NK-92 (cell line): ENCODE results near the gene STBD1.
"Not testable (repeated sequence)": the region's sequence is repeated elsewhere in the genome, so short reads cannot be mapped to it uniquely, and the experiment has no call there.

Experiments used
- DNase-seq: peaks from one replicate; lab custom pipeline; 2025; ENCODE audit not compliant: unreplicated experiment; lab: John Stamatoyannopoulos, UW

Gene STBD1

GRCh38 chr4:76315267-76315918 lies 8.9 kb downstream of the STBD1 start:
- DNase-seq = no peak

- DNase-seq = no peak
Observed at GRCh38 chr4:76316131-76316530, 9.6 kb downstream of the STBD1 start.

GRCh38 chr4:76322236-76322635 lies 15.7 kb downstream of the STBD1 start:
- no peak for DNase-seq

- DNase-seq = no peak
Observed at GRCh38 chr4:76325072-76325471, 18.5 kb downstream of the STBD1 start.

GRCh38 chr4:76326515-76326914 lies 20.0 kb downstream of the STBD1 start:
- no peak for DNase-seq

GRCh38 chr4:76334885-76335284 lies 28.4 kb downstream of the STBD1 start:
- DNase-seq = no peak

- no peak for DNase-seq
Observed at GRCh38 chr4:76339364-76339763, 32.8 kb downstream of the STBD1 start.

- no peak for DNase-seq
Observed at GRCh38 chr4:76341063-76341462, 34.5 kb downstream of the STBD1 start.

- DNase-seq = no peak
Observed at GRCh38 chr4:76342191-76342590, 35.7 kb downstream of the STBD1 start.

- DNase-seq = no peak
Observed at GRCh38 chr4:76342803-76343202, 36.3 kb downstream of the STBD1 start.

GRCh38 chr4:76354517-76355473 lies 48.3 kb downstream of the STBD1 start:
- DNase-seq = no peak

- DNase-seq = no peak
Observed at GRCh38 chr4:76357981-76358380, 51.4 kb downstream of the STBD1 start.

GRCh38 chr4:76359881-76360466 lies 53.4 kb downstream of the STBD1 start:
- DNase-seq = not testable (repeated sequence)
